Measurements from ENCODE around the gene PEX11B. TPM values are rescaled to one million over a fixed set of nuclear protein-coding genes. Genes with fewer than 3 reads are reported as not detected.
A peak's percentile ranks its signal among the peaks of the same experiment; 100 is the strongest.

PEX11B gene
- total RNA-seq, 2 donors from 2014 or later, result 12.9 to 16.0 TPM

- H3K9ac ChIP-seq (ENCODE audit: extremely low read depth, low read length, poor library complexity, severe bottlenecking), result no peak overlapping the region
- H3K9me3 ChIP-seq (ENCODE audit: control insufficient read depth, low read length), result no peaks in the 10 kb centered on the region
- peaks cover 21% of the 10 kb centered on the region for H3K4me1 Mint-ChIP-seq
- TF ChIP-seq, protein P1, sequence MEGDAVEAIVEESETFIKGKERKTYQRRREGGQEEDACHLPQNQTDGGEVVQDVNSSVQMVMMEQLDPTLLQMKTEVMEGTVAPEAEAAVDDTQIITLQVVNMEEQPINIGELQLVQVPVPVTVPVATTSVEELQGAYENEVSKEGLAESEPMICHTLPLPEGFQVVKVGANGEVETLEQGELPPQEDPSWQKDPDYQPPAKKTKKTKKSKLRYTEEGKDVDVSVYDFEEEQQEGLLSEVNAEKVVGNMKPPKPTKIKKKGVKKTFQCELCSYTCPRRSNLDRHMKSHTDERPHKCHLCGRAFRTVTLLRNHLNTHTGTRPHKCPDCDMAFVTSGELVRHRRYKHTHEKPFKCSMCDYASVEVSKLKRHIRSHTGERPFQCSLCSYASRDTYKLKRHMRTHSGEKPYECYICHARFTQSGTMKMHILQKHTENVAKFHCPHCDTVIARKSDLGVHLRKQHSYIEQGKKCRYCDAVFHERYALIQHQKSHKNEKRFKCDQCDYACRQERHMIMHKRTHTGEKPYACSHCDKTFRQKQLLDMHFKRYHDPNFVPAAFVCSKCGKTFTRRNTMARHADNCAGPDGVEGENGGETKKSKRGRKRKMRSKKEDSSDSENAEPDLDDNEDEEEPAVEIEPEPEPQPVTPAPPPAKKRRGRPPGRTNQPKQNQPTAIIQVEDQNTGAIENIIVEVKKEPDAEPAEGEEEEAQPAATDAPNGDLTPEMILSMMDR (conservative IDR thresholded peaks at IDR 0.05), result no peak
- no peak overlapping the region for H3K4me3 Mint-ChIP-seq
- H3K9me3 Mint-ChIP-seq, result no peaks in the 10 kb centered on the region
- WGBS, 2 experiments (ENCODE audit: insufficient coverage in 1 of 2, insufficient read length in 1 of 2), result 85 to 96% methylated on average over 5 to 7 of the region's 7 CpGs
- H3K36me3 Mint-ChIP-seq (ENCODE audit: low read depth), result no peaks in the 10 kb centered on the region
- no peaks in the 10 kb centered on the region for H3K27me3 ChIP-seq (ENCODE audit: control insufficient read depth, insufficient read depth, low read length, poor library complexity, severe bottlenecking)
- no peaks in the 10 kb centered on the region for H3K36me3 ChIP-seq (ENCODE audit: control insufficient read depth, insufficient read depth, low read length)
- H3K27me3 Mint-ChIP-seq (ENCODE audit: insufficient read depth), result peaks cover 29% of the 10 kb centered on the region
- no peak overlapping the region for H3K27ac ChIP-seq (ENCODE audit: low read depth, low read length)
- H3K4me3 ChIP-seq (ENCODE audit: low read length), result no peak overlapping the region
- peaks cover 4% of the 10 kb centered on the region for H3K4me1 ChIP-seq (ENCODE audit: control insufficient read depth, insufficient read depth, low read length)
- DNase-seq, result no peak
- no peak overlapping the region for H3K27ac Mint-ChIP-seq
Measured at GRCh38 chr1:145893306-145894055, 25.0 kb downstream of the PEX11B start.

DNA sequence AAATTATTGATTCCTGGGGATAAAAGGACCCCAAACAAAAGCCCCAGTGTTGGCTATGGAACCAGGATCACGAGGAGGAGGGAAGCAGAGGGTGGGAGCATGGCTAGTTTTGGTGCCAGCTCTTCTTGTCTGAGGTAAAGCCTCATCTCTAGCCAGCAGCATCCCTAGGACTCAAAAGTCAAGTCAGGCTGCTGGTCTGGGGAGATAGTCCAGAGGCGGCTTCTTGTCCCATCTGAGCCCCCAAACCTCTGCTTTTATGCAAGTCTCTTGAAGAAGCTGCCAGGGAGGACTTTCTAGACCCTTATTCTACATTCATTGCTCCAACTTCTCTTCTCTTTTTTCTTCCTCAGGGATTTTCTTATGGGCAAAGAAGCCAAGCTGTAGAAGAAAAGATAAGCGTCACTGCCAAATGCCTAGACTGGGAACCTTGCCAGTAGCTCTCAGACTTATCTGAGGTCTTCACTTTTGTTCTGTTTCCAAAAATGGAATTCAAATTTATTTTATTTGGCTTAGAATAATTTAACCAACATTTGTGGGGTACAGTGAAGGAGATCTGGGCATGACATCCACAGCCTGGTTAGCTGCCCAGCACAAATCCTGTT lies 25.9 kb downstream of the PEX11B start:
- Mint-ChIP-seq H3K27me3 (ENCODE audit: insufficient read depth) (peaks cover 29% of the 10 kb centered on the region), H3K36me3 (ENCODE audit: low read depth) (no peaks in the 10 kb centered on the region), H3K27ac (peak overlapping the region; percentile 86), H3K9me3 (no peaks in the 10 kb centered on the region), H3K4me3 (peak overlapping the region; percentile 43), H3K4me1 (peaks cover 26% of the 10 kb centered on the region)
- TF ChIP-seq, protein P1 (conservative IDR thresholded peaks at IDR 0.05), result no peak
- DNase-seq, result no peak
- Histone ChIP-seq H3K27me3 (ENCODE audit: control insufficient read depth, insufficient read depth, low read length, poor library complexity, severe bottlenecking) (no peaks in the 10 kb centered on the region), H3K4me1 (ENCODE audit: control insufficient read depth, insufficient read depth, low read length) (peaks cover 4% of the 10 kb centered on the region), H3K36me3 (ENCODE audit: control insufficient read depth, insufficient read depth, low read length) (no peaks in the 10 kb centered on the region), H3K4me3 (ENCODE audit: low read length) (peak overlapping the region; percentile 69), H3K9me3 (ENCODE audit: control insufficient read depth, low read length) (no peaks in the 10 kb centered on the region), H3K27ac (ENCODE audit: low read depth, low read length) (no peak overlapping the region), H3K9ac (ENCODE audit: extremely low read depth, low read length, poor library complexity, severe bottlenecking) (no peak overlapping the region)
- 78 to 88% methylated on average over 3 of the region's 3 CpGs for WGBS, 2 experiments (ENCODE audit: insufficient coverage in 1 of 2, insufficient read length in 1 of 2)

DNA sequence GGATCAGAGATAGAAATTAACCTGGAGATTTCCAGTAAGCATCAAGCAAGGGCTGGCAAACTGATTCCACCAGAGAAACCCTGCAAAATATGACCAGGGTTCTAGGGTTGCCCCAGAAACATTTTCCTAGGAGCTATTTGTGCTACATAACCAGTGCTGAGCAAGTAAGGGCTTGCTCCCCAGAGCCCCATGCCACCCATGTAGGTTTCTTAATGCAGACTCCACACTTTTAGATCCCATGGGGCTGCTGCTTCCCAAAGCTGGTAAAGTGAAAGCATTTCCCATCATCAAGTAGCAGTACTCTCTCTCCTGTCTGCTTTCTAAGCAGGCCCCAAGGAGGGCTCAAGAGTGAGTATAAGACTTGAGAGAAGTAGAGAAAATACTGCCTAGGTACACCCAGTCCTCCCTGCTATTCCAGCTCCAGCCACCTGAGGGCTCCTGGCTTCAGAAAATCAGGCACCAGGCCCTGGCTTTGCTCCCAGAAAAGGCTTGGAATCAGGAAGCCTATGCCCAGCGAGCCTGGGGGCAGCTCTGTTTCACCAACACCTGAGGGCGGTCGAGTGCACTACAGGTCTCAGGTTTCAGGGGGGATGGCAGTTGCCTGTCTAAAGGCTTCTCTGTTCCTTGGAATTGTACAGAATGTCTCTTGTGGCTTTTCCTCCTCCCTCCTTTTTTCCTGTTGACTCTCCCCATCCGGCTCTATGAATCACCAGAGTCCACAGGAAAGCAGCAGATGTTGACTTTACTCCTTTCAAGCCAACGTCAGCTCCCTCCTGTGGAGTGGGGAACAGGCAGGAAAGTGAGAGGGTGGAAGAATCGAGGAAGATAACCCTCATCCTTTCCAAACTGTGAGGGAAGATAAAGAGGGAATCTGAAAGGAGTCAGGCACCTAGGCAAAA lies 26.7 kb downstream of the PEX11B start:
- Histone ChIP-seq H3K27ac (ENCODE audit: low read depth, low read length) (no peak overlapping the region), H3K4me3 (ENCODE audit: low read length) (peak overlapping the region; percentile 69), H3K9me3 (ENCODE audit: control insufficient read depth, low read length) (no peaks in the 10 kb centered on the region), H3K4me1 (ENCODE audit: control insufficient read depth, insufficient read depth, low read length) (peaks cover 4% of the 10 kb centered on the region), H3K36me3 (ENCODE audit: control insufficient read depth, insufficient read depth, low read length) (no peaks in the 10 kb centered on the region), H3K27me3 (ENCODE audit: control insufficient read depth, insufficient read depth, low read length, poor library complexity, severe bottlenecking) (no peaks in the 10 kb centered on the region), H3K9ac (ENCODE audit: extremely low read depth, low read length, poor library complexity, severe bottlenecking) (no peak overlapping the region)
- Mint-ChIP-seq H3K4me3 (peak overlapping the region; percentile 43), H3K4me1 (peaks cover 32% of the 10 kb centered on the region), H3K36me3 (ENCODE audit: low read depth) (no peaks in the 10 kb centered on the region), H3K9me3 (no peaks in the 10 kb centered on the region), H3K27me3 (ENCODE audit: insufficient read depth) (peaks cover 22% of the 10 kb centered on the region), H3K27ac (peak overlapping the region; percentile 86)
- TF ChIP-seq, protein P1 (conservative IDR thresholded peaks at IDR 0.05), result peak; percentile 98
- DNase-seq, result peak; percentile 99
- 0 to 6% methylated on average over 3 to 6 of the region's 6 CpGs for whole genome bisulfite sequencing, 2 experiments (ENCODE audit: insufficient coverage in 1 of 2, insufficient read length in 1 of 2)
